Epithelial cell of esophagus (primary cell): Measurements from ENCODE around the gene IL34.
"Not testable (repeated sequence)": the region's sequence is repeated elsewhere in the genome, so short reads cannot be mapped to it uniquely, and the experiment has no call there.

Experiments used
- DNase-seq: peaks from one replicate; pipeline ENCODE4 v3.0.0; 2010; ENCODE audit warnings: low read depth
- H3K4me3 ChIP-seq: 2 replicates; pipeline ENCODE4 v1.5.1; 2011; ENCODE audit warnings: mild to moderate bottlenecking, low read length, control low read depth
- TF ChIP-seq, protein P1 (sequence below): IDR thresholded peaks from 2 replicates; pipeline ENCODE4 v1.5.1; 2011; ENCODE audit warnings: low read depth, mild to moderate bottlenecking, low read length, control low read depth, inconsistent platforms; ENCODE audit not compliant: insufficient read depth; ENCODE audit errors: missing control alignments

The IL34 gene

DNA sequence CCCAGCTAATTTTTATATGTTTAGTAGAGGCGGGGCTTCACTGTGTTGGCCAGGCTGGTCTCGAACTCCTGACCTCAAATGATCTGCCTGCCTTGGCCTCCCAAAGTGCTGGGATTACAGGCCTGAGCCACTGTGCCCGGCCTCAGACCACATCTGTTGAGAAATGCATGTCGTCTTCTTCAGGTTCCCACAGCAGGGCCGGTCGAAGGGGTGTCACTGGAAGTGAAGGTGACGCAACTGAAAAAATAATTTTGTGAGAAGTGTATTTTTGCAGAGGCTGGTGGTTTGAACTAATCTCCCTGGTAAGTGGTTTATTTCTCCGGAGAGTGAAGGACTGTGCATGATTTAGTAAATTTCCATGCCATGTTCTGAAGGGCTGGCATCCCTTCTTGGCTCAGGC, 33.4 kb upstream of the IL34 start:
- DNase-seq: no peak
- no peak overlapping the region for H3K4me3 ChIP-seq
- TF ChIP-seq, protein P1, sequence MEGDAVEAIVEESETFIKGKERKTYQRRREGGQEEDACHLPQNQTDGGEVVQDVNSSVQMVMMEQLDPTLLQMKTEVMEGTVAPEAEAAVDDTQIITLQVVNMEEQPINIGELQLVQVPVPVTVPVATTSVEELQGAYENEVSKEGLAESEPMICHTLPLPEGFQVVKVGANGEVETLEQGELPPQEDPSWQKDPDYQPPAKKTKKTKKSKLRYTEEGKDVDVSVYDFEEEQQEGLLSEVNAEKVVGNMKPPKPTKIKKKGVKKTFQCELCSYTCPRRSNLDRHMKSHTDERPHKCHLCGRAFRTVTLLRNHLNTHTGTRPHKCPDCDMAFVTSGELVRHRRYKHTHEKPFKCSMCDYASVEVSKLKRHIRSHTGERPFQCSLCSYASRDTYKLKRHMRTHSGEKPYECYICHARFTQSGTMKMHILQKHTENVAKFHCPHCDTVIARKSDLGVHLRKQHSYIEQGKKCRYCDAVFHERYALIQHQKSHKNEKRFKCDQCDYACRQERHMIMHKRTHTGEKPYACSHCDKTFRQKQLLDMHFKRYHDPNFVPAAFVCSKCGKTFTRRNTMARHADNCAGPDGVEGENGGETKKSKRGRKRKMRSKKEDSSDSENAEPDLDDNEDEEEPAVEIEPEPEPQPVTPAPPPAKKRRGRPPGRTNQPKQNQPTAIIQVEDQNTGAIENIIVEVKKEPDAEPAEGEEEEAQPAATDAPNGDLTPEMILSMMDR: no peak

DNA sequence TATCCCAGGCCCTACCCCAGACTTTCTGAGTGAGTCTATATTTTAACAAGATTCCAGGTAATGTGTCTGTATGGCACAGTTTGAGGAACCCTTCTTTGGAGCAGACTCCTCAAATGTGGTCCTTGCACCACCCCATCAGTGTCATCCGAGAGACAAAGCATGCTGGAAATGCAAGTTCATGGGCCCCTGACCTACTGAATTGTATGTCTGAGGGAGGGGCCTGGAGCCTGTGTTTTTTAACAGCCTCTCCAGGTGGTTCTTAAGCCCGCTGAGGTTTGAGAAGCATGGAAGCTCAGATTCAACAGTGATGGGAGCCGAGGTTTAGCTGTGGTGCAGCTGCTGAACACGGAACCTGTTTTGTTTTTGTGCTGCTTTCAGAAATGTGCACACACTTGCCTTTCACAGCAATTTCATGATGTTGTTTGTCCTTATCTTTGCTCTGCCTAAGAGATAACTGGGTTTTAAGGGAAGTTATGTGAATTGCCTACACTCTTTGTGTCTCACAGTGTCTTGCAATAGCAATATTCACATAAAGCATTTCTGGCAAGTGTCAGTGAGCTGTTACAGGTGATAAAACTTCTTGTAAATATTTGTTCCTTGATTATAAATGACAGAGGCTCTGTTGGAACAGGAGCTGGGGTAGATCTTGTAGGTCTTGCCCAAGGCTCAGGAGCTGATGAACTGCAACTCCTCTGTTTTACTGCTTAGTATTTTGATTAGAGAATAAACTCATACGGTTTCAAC, 32.0 kb upstream of the IL34 start:
- TF ChIP-seq, protein P1: no peak
- no peak overlapping the region for H3K4me3 ChIP-seq
- no peak for DNase-seq

DNA sequence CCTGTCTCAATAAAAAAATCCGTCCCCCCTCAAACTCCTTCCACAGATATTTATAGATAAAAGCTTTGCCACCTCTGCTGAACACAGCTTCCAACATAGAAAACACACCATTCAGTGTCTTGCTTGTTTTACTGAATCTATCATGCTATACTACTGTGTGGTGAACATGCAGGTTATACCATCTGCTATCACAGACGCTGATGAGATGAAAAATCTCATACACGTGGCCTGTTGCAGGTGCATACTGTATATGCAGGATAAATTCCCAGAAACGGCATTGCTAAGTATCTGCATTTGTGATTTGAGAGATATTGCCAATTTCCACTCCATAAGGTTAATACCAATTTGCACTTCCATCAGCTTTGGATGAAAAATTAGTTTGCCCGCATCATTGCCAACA, 30.4 kb upstream of the IL34 start:
- H3K4me3 ChIP-seq: no peak overlapping the region
- no peak for DNase-seq
- TF ChIP-seq, protein P1: no peak

DNA sequence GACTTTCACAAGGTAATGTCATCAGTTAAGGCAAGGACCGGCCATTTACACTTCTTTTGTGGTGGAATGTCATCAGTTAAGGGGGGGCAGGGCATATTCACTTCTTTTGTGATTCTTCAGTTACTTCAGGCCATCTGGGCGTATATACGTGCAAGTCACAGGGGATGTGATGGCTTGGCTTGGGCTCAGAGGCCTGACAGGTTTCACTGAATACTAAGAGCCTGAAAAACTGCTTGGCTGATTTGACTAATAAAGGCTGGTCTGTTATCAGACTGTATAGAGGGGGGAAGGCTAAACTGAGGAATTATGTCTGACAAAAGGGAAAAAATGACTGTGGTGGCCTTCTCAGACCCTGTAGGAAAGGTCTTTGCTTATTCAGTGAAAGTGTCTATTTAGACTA, 24.5 kb upstream of the IL34 start:
- DNase-seq: not testable (repeated sequence)

DNA sequence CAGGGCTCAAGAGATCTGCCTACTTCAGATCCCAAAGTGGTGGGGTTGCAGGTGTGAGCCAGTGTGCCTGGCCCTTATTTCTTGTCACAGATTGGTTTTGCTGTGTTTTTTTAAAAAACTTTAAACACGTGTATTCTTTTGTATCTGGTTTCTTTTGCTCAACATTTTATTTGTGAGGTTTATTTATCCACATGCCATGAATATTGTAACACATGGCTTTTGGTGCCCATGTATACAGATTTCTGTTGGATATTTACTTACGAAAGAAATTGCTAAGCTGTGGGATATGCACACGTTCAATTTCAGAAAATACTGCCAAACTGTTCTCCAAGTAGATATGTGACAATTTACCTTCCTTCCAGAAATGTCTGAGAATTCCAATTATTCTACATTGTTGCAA, 18.7 kb upstream of the IL34 start:
- TF ChIP-seq, protein P1: no peak
- no peak overlapping the region for H3K4me3 ChIP-seq
- no peak for DNase-seq

More for the DNA sequence above, 24.5 kb upstream of the IL34 start:
- H3K4me3 ChIP-seq: not testable (repeated sequence)

DNA sequence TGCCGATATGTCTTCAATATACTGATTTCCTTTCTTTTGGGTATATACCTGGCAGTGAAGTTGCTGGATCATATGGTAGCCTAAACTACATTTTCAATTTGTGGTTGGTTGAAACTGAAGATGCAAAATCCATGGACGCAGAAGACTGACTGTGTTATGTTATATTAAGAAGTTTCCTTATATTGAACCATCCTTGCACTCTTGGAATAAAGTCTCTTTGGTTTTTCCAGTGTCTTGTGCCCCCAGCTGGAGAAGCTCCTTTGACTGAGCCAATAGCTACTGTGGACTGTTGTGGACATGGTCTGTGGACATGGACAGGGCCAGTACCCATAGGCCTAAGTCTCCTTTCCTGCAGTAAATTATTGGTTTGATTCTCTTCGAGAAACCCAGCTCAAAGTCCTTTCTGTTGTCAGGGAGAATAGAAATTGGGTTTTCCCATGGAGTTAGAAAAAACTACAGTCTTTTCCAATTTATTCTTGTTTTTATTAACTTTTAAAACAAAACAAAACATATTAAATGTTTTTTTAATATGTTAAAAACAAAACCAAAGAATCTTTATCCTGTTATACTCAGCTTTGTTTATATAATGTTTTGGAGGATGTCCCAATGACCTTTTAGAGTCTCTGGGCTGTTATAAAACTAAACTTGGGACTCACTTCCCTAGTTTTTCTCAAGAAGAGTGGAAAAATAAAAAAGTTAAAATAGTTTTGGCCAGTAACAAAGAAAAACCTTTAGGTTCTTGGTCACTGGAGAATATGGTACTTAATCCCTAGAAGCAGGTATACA, 15.2 kb upstream of the IL34 start:
- DNase-seq: no peak
- TF ChIP-seq, protein P1: no peak
- H3K4me3 ChIP-seq: no peak overlapping the region

DNA sequence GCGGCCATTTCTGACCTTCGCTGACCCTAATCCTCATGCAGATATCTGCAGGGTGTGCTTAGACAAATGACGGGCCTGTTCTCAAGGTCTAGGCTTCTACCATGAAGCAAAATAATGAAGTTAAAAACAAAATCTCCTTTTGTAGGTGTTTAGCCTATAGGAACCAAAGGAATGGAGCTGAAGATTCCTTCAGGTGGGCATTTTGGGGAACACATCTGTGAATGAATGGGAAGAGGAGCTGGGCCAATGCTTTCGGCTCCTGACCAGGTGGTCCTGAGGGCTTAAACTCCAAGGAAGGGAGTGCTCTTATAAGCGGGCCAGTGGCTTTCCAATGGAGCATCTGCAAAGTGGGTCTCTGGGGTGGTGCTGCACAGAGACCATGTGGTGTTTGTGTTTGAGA, 14.1 kb upstream of the IL34 start:
- TF ChIP-seq, protein P1: no peak
- H3K4me3 ChIP-seq: no peak overlapping the region
- DNase-seq: no peak

DNA sequence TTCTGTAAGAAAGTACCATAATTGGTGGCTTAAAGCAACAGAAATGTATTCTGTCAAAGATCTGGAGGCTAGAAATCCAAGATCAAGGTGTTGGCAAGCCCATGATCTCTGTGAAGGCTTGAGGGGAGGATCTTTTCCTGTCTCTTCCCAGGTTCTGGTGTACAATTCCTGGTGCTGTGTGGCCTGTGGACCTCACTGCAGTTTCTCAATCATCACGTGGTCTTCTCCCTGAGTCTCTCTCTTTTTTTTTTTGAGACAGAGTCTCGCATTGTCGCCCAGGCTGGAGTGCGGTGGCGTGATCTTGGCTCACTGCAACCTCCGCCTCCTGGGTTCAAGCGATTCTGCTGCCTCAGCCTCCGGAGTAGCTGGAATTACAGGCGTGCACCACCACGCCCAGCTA, 12.7 kb upstream of the IL34 start:
- DNase-seq, H3K4me3 ChIP-seq: not testable (repeated sequence)
